K562 (cell line): Measurements from ENCODE around the gene HOXA11.

Experiments used
- EZH2 ChIP-seq: IDR thresholded peaks from 2 replicates; pipeline ENCODE4 v1.6.1; 2012; ENCODE audit warnings: low read depth, mild to moderate bottlenecking, inconsistent platforms, low read length, borderline replicate concordance
- POU5F1 ChIP-seq: fragments of 150-350 bp; IDR thresholded peaks from 2 replicates; pipeline ENCODE4 v1.6.1; 2014; ENCODE audit warnings: borderline replicate concordance, low read length, low read depth, mild to moderate bottlenecking; ENCODE audit not compliant: partially characterized antibody
- RAD21 ChIP-seq, 2 experiments: fragments of 250-450 bp in 1 of 2; fragments of 450-650 bp in 1 of 2; sonication (Bioruptor Pico) in 1 of 2; formaldehyde crosslinking in 1 of 2; IDR thresholded peaks in 1 of 2; conservative IDR thresholded peaks in 1 of 2; 2 replicates each; pipeline versions ENCODE4 v1.4.0 to v1.8.0; 2020 to 2022; ENCODE audit warnings: mild to moderate bottlenecking in 2 of 2, moderate library complexity in 1 of 2
- ZNF175 ChIP-seq: fragments of 200-800 bp; sonication (Bioruptor generic); IDR thresholded peaks from 2 replicates; pipeline ENCODE4 v1.6.1; 2016; ENCODE audit warnings: low read depth, mild to moderate bottlenecking, missing genetic modification characterization, missing compliant biosample characterization
- TF ChIP-seq, protein P1 (sequence below): IDR thresholded peaks from 2 replicates; pipeline ENCODE4 v1.6.1; 2012; ENCODE audit warnings: low read depth, low read length, improper control_type of control experiment, borderline replicate concordance
- TF ChIP-seq, protein P2 (sequence below), 3 experiments: IDR thresholded peaks in 2 of 3; conservative IDR thresholded peaks in 1 of 3; 2 replicates each; pipeline ENCODE4 v1.5.1; 2011 to 2012; ENCODE audit warnings: low read length in 3 of 3, mild to moderate bottlenecking in 3 of 3, control low read depth in 2 of 3, improper control_type of control experiment in 1 of 3, inconsistent platforms in 1 of 3, low read depth in 1 of 3, mixed read lengths in 1 of 3, moderate library complexity in 1 of 3; ENCODE audit not compliant: insufficient read depth in 2 of 3

DNA sequence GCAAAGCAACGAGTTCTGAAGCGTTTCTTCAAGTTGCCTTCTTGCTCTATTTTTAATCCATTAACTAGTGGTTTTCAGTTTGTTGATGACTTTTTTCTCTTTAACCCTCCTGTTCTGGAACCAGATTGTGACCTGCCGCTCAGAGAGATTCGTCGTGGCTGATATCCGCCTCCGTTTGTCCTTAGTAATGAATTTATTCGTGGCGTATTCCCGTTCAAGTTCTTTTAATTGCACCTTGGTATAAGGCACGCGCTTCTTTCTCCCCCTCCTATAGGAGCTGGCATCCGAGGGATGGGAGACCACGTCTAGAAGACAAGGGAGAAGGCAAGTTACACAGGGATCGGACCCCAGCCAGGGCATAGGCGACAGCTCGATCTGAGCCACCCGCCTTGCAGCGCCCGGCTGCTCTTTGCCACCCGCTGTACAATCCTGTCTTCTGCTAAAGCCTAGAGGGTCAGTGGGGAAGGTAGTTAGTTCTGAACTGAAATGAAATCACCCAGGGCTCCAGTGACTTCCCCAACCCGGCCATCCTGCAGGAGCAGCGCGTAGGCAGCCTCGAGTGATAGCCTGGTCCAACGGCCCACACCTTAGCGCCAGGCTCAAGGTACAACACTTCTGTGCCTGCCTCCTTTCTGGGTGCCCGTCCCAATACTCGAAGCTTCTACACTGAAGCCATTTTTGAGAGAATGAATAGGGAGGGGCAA lies 13.3 kb upstream of the HOXA11 start:
- TF ChIP-seq RAD21 (CRISPR knock-in tag; conservative IDR thresholded peaks at IDR 0.05 in 1 of 2, IDR thresholded peaks at IDR 0.05 in 1 of 2) (no peak), EZH2 (no peak), ZNF175 (CRISPR knock-in tag) (no peak), POU5F1 (no peak)
- TF ChIP-seq, protein P1, sequence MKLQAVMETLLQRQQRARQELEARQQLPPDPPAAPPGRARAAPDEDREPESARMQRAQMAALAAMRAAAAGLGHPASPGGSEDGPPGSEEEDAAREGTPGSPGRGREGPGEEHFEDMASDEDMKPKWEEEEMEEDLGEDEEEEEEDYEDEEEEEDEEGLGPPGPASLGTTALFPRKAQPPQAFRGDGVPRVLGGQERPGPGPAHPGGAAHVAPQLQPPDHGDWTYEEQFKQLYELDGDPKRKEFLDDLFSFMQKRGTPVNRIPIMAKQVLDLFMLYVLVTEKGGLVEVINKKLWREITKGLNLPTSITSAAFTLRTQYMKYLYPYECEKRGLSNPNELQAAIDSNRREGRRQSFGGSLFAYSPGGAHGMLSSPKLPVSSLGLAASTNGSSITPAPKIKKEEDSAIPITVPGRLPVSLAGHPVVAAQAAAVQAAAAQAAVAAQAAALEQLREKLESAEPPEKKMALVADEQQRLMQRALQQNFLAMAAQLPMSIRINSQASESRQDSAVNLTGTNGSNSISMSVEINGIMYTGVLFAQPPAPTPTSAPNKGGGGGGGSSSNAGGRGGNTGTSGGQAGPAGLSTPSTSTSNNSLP = no peak
- TF ChIP-seq, protein P2, sequence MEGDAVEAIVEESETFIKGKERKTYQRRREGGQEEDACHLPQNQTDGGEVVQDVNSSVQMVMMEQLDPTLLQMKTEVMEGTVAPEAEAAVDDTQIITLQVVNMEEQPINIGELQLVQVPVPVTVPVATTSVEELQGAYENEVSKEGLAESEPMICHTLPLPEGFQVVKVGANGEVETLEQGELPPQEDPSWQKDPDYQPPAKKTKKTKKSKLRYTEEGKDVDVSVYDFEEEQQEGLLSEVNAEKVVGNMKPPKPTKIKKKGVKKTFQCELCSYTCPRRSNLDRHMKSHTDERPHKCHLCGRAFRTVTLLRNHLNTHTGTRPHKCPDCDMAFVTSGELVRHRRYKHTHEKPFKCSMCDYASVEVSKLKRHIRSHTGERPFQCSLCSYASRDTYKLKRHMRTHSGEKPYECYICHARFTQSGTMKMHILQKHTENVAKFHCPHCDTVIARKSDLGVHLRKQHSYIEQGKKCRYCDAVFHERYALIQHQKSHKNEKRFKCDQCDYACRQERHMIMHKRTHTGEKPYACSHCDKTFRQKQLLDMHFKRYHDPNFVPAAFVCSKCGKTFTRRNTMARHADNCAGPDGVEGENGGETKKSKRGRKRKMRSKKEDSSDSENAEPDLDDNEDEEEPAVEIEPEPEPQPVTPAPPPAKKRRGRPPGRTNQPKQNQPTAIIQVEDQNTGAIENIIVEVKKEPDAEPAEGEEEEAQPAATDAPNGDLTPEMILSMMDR (IDR thresholded peaks at IDR 0.05 in 2 of 3, conservative IDR thresholded peaks at IDR 0.05 in 1 of 3; ENCODE audit: insufficient read depth in 2 of 3, low read depth in 1 of 3, low read length in 3 of 3) = no peak
